Loucy (cell line): ENCODE measurements around the gene CDRT15.
"Not testable (repeated sequence)": the region's sequence is repeated elsewhere in the genome, so short reads cannot be mapped to it uniquely, and the experiment has no call there.

Experiments
- H2AFZ ChIP-seq: fragments of 200-600 bp; sonication (generic); 2 replicates; pipeline ENCODE4 v1.6.0; 2016; ENCODE audit warnings: antibody characterized with exemption, mild to moderate bottlenecking, low read length, moderate library complexity
- H3F3A ChIP-seq: fragments of 200-600 bp; 2 replicates; pipeline ENCODE4 v1.6.0; 2016; ENCODE audit warnings: antibody characterized with exemption, low read depth, mild to moderate bottlenecking
- H3K27me3 ChIP-seq: fragments of 200-600 bp; sonication (generic); 2 replicates; pipeline ENCODE4 v1.6.1; 2014; ENCODE audit warnings: low read length, mild to moderate bottlenecking; ENCODE audit not compliant: insufficient read depth, poor library complexity, severe bottlenecking
- H3K36me3 ChIP-seq: fragments of 200-600 bp; sonication (generic); 2 replicates; pipeline ENCODE4 v1.6.1; 2016; ENCODE audit warnings: low read length; ENCODE audit not compliant: insufficient read depth
- H3K4me1 ChIP-seq: fragments of 200-600 bp; sonication (generic); 2 replicates; pipeline ENCODE4 v1.5.1; 2014; ENCODE audit warnings: low read length, mild to moderate bottlenecking; ENCODE audit not compliant: insufficient read depth, poor library complexity, severe bottlenecking
- H3K4me2 ChIP-seq: fragments of 200-600 bp; sonication (generic); 2 replicates; pipeline ENCODE4 v1.6.0; 2014; ENCODE audit warnings: antibody characterized with exemption, low read length, low read depth, mild to moderate bottlenecking; ENCODE audit not compliant: poor library complexity, severe bottlenecking
- H3K4me3 ChIP-seq: fragments of 200-600 bp; sonication (generic); 2 replicates; pipeline ENCODE4 v1.5.1; 2014; ENCODE audit warnings: low read length, mild to moderate bottlenecking, mixed read lengths; ENCODE audit not compliant: poor library complexity, severe bottlenecking
- H3K79me2 ChIP-seq: fragments of 200-600 bp; sonication (generic); 2 replicates; pipeline ENCODE4 v1.6.1; 2014; ENCODE audit warnings: low read length; ENCODE audit not compliant: insufficient read depth
- H3K9ac ChIP-seq: fragments of 200-600 bp; sonication (generic); 2 replicates; pipeline ENCODE4 v1.6.0; 2014; ENCODE audit warnings: mild to moderate bottlenecking, low read depth, low read length, moderate library complexity; ENCODE audit not compliant: poor library complexity, severe bottlenecking
- H3K9me2 ChIP-seq: fragments of 200-600 bp; sonication (generic); replicated peaks from 2 replicates; pipeline ENCODE4 v1.6.1; 2016; ENCODE audit warnings: low read depth, low read length, mixed read lengths
- H3K9me3 ChIP-seq: fragments of 200-600 bp; sonication (generic); 2 replicates; pipeline ENCODE4 v1.6.1; 2014; ENCODE audit warnings: mild to moderate bottlenecking, antibody characterized with exemption, low read length, low read depth; ENCODE audit not compliant: insufficient read depth
- H4K20me1 ChIP-seq: fragments of 200-600 bp; sonication (generic); 2 replicates; pipeline ENCODE4 v1.6.0; 2014; ENCODE audit warnings: antibody characterized with exemption, low read length, mild to moderate bottlenecking; ENCODE audit not compliant: insufficient read depth, poor library complexity, severe bottlenecking
- EZH2phosphoT487 ChIP-seq: fragments of 200-600 bp; IDR thresholded peaks from 2 replicates; pipeline ENCODE4 v1.6.1; 2018; ENCODE audit warnings: antibody characterized with exemption, mild to moderate bottlenecking, moderate library complexity, borderline replicate concordance
- TF ChIP-seq, protein P1 (sequence below): fragments of 200-600 bp; sonication (generic); conservative IDR thresholded peaks from 2 replicates; pipeline ENCODE4 v1.5.1; 2014; ENCODE audit warnings: mild to moderate bottlenecking, antibody characterized with exemption, low read length

Gene CDRT15

DNA sequence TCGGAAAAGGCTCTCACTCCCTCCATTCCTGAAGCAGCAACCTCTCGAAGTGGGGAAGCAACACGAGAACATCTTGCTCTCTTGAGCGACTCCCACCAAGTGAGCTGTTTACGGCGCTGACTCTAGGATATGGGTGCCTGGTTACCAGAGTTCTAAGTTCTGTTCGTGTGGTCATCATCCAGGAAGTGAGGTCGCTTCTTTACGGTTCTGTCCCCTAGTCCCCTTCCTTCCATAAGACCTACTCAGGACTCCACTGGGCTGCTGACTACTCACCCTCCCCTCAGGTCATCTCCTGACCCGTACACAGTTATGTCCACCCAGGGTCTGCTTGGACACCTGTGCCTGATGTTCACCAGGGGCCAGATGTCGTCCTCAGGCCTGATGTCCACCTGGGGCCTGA, at the start of gene CDRT15:
Gene CDRT15 (minus strand): TSS at position 101 of the 400 bp plus-strand sequence. CDS start 29 bp downstream, at position 72.
- H3K9me2 ChIP-seq, H2AFZ ChIP-seq, H3K4me3 ChIP-seq, H3K9ac ChIP-seq, H3K9me3 ChIP-seq, H3K4me2 ChIP-seq, H3K36me3 ChIP-seq, H3F3A ChIP-seq, H3K4me1 ChIP-seq, H3K27me3 ChIP-seq, H3K79me2 ChIP-seq, H4K20me1 ChIP-seq: not testable (repeated sequence)

- peaks cover 6% of the 10 kb centered on the region; the same call in 1 of the 2 replicates for H3K9me3 ChIP-seq
- H3K4me1 ChIP-seq: no peaks in the 10 kb centered on the region
- H2AFZ ChIP-seq: no peak overlapping the region
- no peaks in the 10 kb centered on the region for H3K36me3 ChIP-seq
- no peak overlapping the region for H3K4me3 ChIP-seq
- H3K79me2 ChIP-seq: no peaks in the 10 kb centered on the region
- H3F3A ChIP-seq: no peaks in the 10 kb centered on the region
- no peak for TF ChIP-seq EZH2phosphoT487
- H3K9me2 ChIP-seq: no peaks in the 10 kb centered on the region
- H3K9ac ChIP-seq: no peak overlapping the region
- H3K4me2 ChIP-seq: no peak overlapping the region
- H4K20me1 ChIP-seq: no peaks in the 10 kb centered on the region
- H3K27me3 ChIP-seq: no peaks in the 10 kb centered on the region
Observed at GRCh38 chr17:14282726-14283125, 46.1 kb upstream of the CDRT15 start.

- H3K4me3 ChIP-seq: no peak overlapping the region
- H3K36me3 ChIP-seq: no peaks in the 10 kb centered on the region
- no peak for TF ChIP-seq EZH2phosphoT487
- TF ChIP-seq, protein P1, sequence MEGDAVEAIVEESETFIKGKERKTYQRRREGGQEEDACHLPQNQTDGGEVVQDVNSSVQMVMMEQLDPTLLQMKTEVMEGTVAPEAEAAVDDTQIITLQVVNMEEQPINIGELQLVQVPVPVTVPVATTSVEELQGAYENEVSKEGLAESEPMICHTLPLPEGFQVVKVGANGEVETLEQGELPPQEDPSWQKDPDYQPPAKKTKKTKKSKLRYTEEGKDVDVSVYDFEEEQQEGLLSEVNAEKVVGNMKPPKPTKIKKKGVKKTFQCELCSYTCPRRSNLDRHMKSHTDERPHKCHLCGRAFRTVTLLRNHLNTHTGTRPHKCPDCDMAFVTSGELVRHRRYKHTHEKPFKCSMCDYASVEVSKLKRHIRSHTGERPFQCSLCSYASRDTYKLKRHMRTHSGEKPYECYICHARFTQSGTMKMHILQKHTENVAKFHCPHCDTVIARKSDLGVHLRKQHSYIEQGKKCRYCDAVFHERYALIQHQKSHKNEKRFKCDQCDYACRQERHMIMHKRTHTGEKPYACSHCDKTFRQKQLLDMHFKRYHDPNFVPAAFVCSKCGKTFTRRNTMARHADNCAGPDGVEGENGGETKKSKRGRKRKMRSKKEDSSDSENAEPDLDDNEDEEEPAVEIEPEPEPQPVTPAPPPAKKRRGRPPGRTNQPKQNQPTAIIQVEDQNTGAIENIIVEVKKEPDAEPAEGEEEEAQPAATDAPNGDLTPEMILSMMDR: no peak
Observed at GRCh38 chr17:14281530-14281929, 44.9 kb upstream of the CDRT15 start.

DNA sequence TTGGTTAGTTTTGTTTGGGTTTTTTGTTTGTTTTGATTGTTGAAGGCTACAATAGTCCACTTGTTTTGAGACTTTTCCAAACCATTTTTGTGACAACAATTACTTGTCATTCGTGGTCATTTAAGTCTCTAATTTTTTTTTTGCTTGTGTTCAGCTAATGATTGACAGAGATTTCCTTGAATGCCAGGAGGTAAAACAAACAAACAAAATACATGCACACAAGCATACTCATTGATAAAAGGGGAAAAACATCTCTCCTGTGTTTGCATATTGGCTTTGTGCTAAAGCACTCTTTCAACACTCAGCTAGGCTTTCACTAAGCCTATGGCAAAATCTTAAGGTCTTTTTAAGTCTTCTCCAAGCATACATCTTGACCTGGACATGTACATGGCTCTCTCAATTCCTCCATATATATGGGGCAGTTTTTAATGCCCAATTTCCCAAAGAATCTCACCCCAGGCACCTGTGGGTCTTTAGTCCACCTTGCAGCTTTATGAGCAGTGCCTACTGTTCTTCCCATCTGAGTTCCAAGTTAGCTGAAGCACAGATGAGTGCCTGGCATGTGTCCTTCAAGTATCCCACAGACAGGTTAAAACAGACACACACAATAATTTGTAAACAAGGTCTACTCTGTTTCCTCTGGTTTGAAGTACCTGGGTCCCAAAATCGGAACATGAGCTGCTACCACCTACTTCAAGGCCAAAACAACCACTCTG, 40.0 kb upstream of the CDRT15 start:
- no peaks in the 10 kb centered on the region for H3K36me3 ChIP-seq
- no peaks in the 10 kb centered on the region for H4K20me1 ChIP-seq
- H3K9me3 ChIP-seq: peaks cover 3% of the 10 kb centered on the region; the same call in 1 of the 2 replicates
- TF ChIP-seq, protein P1: no peak
- TF ChIP-seq EZH2phosphoT487: no peak
- H3K9me2 ChIP-seq: no peaks in the 10 kb centered on the region
- H3K9ac ChIP-seq: no peak overlapping the region
- no peaks in the 10 kb centered on the region for H3K79me2 ChIP-seq
- no peak overlapping the region for H3K4me2 ChIP-seq
- H3F3A ChIP-seq: no peaks in the 10 kb centered on the region
- no peaks in the 10 kb centered on the region for H3K27me3 ChIP-seq
- H2AFZ ChIP-seq: no peak overlapping the region
- H3K4me1 ChIP-seq: no peaks in the 10 kb centered on the region
- no peak overlapping the region for H3K4me3 ChIP-seq

More at GRCh38 chr17:14281530-14281929, 44.9 kb upstream of the CDRT15 start:
- H3K27me3 ChIP-seq: no peaks in the 10 kb centered on the region
- no peak overlapping the region for H3K9ac ChIP-seq
- no peaks in the 10 kb centered on the region for H3K9me2 ChIP-seq
- no peak overlapping the region for H3K4me2 ChIP-seq
- H3K4me1 ChIP-seq: no peaks in the 10 kb centered on the region
- no peaks in the 10 kb centered on the region for H3K79me2 ChIP-seq
- H3F3A ChIP-seq: no peaks in the 10 kb centered on the region
- no peaks in the 10 kb centered on the region for H4K20me1 ChIP-seq
- no peak overlapping the region for H2AFZ ChIP-seq
- H3K9me3 ChIP-seq: peaks cover 6% of the 10 kb centered on the region; the same call in 1 of the 2 replicates
